H1 (cell line): ENCODE measurements around the gene PLEKHG4. TPM values are rescaled to one million over a fixed set of nuclear protein-coding genes. Genes with fewer than 3 reads are reported as not detected.

ENCODE experiments used
- CTCF ChIA-PET: fragments of 300-600 bp; sonication (Branson Sonifier 250); formaldehyde crosslinking; loops from one replicate; lab custom pipeline; 2021; ENCODE audit not compliant: partially characterized antibody; lab: Charles Lee
- POLR2A ChIA-PET: fragments of 300-600 bp; sonication (Branson Sonifier 250); formaldehyde crosslinking; loops from one replicate; lab custom pipeline; 2021; ENCODE audit warnings: inconsistent platforms; ENCODE audit not compliant: partially characterized antibody; lab: Charles Lee
- DNase-seq, 2 experiments: peaks; one replicate each; pipeline versions ENCODE4 v3.0.0 to v3.0.0-alpha.2; 2010 to 2022; ENCODE audit warnings: low spot score in 2 of 2, low read depth in 1 of 2, mixed read lengths in 1 of 2
- FAIRE-seq: peaks from 2 replicates; lab custom pipeline; 2011; peaks lifted over from hg19 to GRCh38; lab: Jason Lieb, UNC
- H2AFZ ChIP-seq: 2 replicates; pipeline ENCODE4 v1.8.1; 2012; ENCODE audit warnings: low read length, inconsistent platforms
- H2AK5ac ChIP-seq: 2 replicates; pipeline ENCODE4 v1.6.1; 2013; ENCODE audit warnings: low read depth, low read length
- H2BK120ac ChIP-seq: replicated peaks from 2 replicates; pipeline ENCODE3; 2013; ENCODE audit warnings: low read depth, low read length, inconsistent platforms
- H2BK12ac ChIP-seq: 2 replicates; pipeline ENCODE4 v1.6.1; 2013; ENCODE audit warnings: low read depth, low read length
- H2BK15ac ChIP-seq: 2 replicates; pipeline ENCODE4 v1.6.1; 2013; ENCODE audit warnings: low read length
- H2BK20ac ChIP-seq: 2 replicates; pipeline ENCODE4 v1.6.1; 2013; ENCODE audit warnings: low read length
- H2BK5ac ChIP-seq: 2 replicates; pipeline ENCODE4 v1.6.1; 2013; ENCODE audit warnings: low read depth, low read length
- H3K14ac ChIP-seq: 2 replicates; pipeline ENCODE4 v1.6.1; 2013; ENCODE audit warnings: inconsistent platforms; ENCODE audit not compliant: insufficient read length
- H3K18ac ChIP-seq: 2 replicates; pipeline ENCODE4 v1.6.1; 2013; ENCODE audit warnings: low read length; ENCODE audit errors: extremely low read depth
- H3K23ac ChIP-seq: 2 replicates; pipeline ENCODE4 v1.6.1; 2013; ENCODE audit warnings: inconsistent platforms; ENCODE audit not compliant: insufficient read length
- H3K23me2 ChIP-seq: 2 replicates; pipeline ENCODE4 v1.6.1; 2013; ENCODE audit warnings: low read depth, low read length
- H3K27ac ChIP-seq: 2 replicates; pipeline ENCODE4 v1.6.1; 2011; ENCODE audit warnings: low read depth, low read length, inconsistent platforms
- H3K27me3 ChIP-seq, 4 experiments: replicated peaks in 1 of 4; 1 replicate in 1 of 4; 2 replicates in 3 of 4; pipeline versions ENCODE4 v1.6.1 to v1.8.1; 2011 to 2013; ENCODE audit warnings: low read length in 3 of 4, mild to moderate bottlenecking in 3 of 4, inconsistent platforms in 2 of 4, mixed read lengths in 2 of 4, moderate library complexity in 1 of 4; ENCODE audit not compliant: control insufficient read depth in 3 of 4, insufficient read depth in 3 of 4; ENCODE audit errors: extremely low read depth in 1 of 4
- H3K36me3 ChIP-seq, 4 experiments: 2 replicates each; pipeline versions ENCODE4 v1.6.1 to v1.8.1; 2011 to 2013; ENCODE audit warnings: mild to moderate bottlenecking in 4 of 4, low read length in 3 of 4, moderate library complexity in 2 of 4, control low read depth in 1 of 4, inconsistent platforms in 1 of 4; ENCODE audit not compliant: insufficient read depth in 4 of 4, control insufficient read depth in 2 of 4
- H3K4ac ChIP-seq: replicated peaks from 2 replicates; pipeline ENCODE3; 2013; ENCODE audit warnings: low read length, low read depth, mixed read lengths, inconsistent platforms; ENCODE audit not compliant: insufficient read length
- H3K4me1 ChIP-seq, 4 experiments: replicated peaks in 1 of 4; 1 replicate in 1 of 4; 2 replicates in 3 of 4; pipeline versions ENCODE4 v1.6.1 to v1.8.1; 2011 to 2013; ENCODE audit warnings: low read length in 3 of 4, inconsistent platforms in 2 of 4, mixed read lengths in 1 of 4; ENCODE audit not compliant: insufficient read depth in 4 of 4, control insufficient read depth in 3 of 4
- H3K4me2 ChIP-seq, 2 experiments: 2 replicates each; pipeline versions ENCODE4 v1.6.1 to v1.8.1; 2011 to 2013; ENCODE audit warnings: low read depth in 2 of 2, low read length in 2 of 2, control low read depth in 1 of 2, inconsistent platforms in 1 of 2, mild to moderate bottlenecking in 1 of 2; ENCODE audit not compliant: insufficient read depth in 1 of 2
- H3K4me3 ChIP-seq, 4 experiments: fragments of 200-600, 300-600 bp in 1 of 4; sonication (generic), shearing (Covaris generic), sonication (Bioruptor Twin) in 1 of 4; 2 replicates each; pipeline versions ENCODE4 v1.5.1 to v1.8.1; 2011 to 2016; ENCODE audit warnings: low read length in 4 of 4, low read depth in 3 of 4, control low read depth in 2 of 4, inconsistent platforms in 2 of 4, mild to moderate bottlenecking in 2 of 4, mixed read lengths in 1 of 4, moderate library complexity in 1 of 4; ENCODE audit not compliant: insufficient read depth in 2 of 4; ENCODE audit errors: extremely low read depth in 1 of 4
- H3K56ac ChIP-seq: replicated peaks from 2 replicates; pipeline ENCODE3; 2013; ENCODE audit warnings: low read depth, mild to moderate bottlenecking, mixed read lengths, low read length, inconsistent platforms; ENCODE audit not compliant: insufficient read length
- H3K79me1 ChIP-seq: 2 replicates; pipeline ENCODE4 v1.6.1; 2013; ENCODE audit warnings: low read depth, low read length, control low read depth
- H3K79me2 ChIP-seq, 2 experiments: 2 replicates each; pipeline versions ENCODE4 v1.6.1 to v1.8.1; 2012 to 2013; ENCODE audit warnings: low read length in 2 of 2, mild to moderate bottlenecking in 2 of 2, inconsistent platforms in 1 of 2; ENCODE audit not compliant: insufficient read depth in 2 of 2, control insufficient read depth in 1 of 2
- H3K9ac ChIP-seq, 4 experiments: replicated peaks in 1 of 4; 1 replicate in 1 of 4; 2 replicates in 3 of 4; pipeline versions ENCODE4 v1.6.1 to v1.8.1; 2011 to 2013; ENCODE audit warnings: low read depth in 3 of 4, low read length in 3 of 4, control low read depth in 2 of 4, mild to moderate bottlenecking in 2 of 4, moderate library complexity in 2 of 4, inconsistent platforms in 1 of 4; ENCODE audit errors: extremely low read depth in 1 of 4
- H3K9me3 ChIP-seq, 2 experiments: 2 replicates each; pipeline versions ENCODE4 v1.6.1 to v1.8.1; 2012 to 2013; ENCODE audit warnings: mild to moderate bottlenecking in 2 of 2, moderate library complexity in 2 of 2, control low read depth in 1 of 2, inconsistent platforms in 1 of 2, low read depth in 1 of 2, low read length in 1 of 2, mixed read lengths in 1 of 2; ENCODE audit not compliant: insufficient read depth in 2 of 2
- H4K20me1 ChIP-seq, 2 experiments: replicated peaks in 1 of 2; 2 replicates each; pipeline versions ENCODE3 to v1.8.1; 2011 to 2013; ENCODE audit warnings: inconsistent platforms in 2 of 2, low read length in 2 of 2, mild to moderate bottlenecking in 1 of 2; ENCODE audit not compliant: insufficient read depth in 2 of 2, control insufficient read depth in 1 of 2
- H4K5ac ChIP-seq: 2 replicates; pipeline ENCODE4 v1.6.1; 2013; ENCODE audit warnings: low read length, low read depth, mixed read lengths, inconsistent platforms; ENCODE audit not compliant: insufficient read length
- H4K8ac ChIP-seq: 2 replicates; pipeline ENCODE4 v1.8.0; 2013; ENCODE audit warnings: mild to moderate bottlenecking, moderate library complexity, low read length, inconsistent platforms; ENCODE audit not compliant: insufficient read depth; ENCODE audit errors: extremely low read depth
- H4K91ac ChIP-seq: replicated peaks from 2 replicates; pipeline ENCODE3; 2013; ENCODE audit warnings: low read length, mixed read lengths, inconsistent platforms; ENCODE audit not compliant: insufficient read length
- BRCA1 ChIP-seq: IDR thresholded peaks from 2 replicates; pipeline ENCODE4 v1.6.1; 2012; ENCODE audit warnings: low read depth, low read length, improper control_type of control experiment
- SIRT6 ChIP-seq: IDR thresholded peaks from one replicate; pipeline ENCODE4 v1.7.1; 2012; ENCODE audit warnings: low read length, inconsistent platforms
- WGBS, 2 experiments: shearing (Covaris generic) in 1 of 2; methylation state at CpG; one replicate each; pipeline versions ENCODE4 v1.1.6 to v1.1.7; 2013 to 2015; ENCODE audit warnings: low lambda C conversion rate in 2 of 2, mixed read lengths in 2 of 2, inconsistent platforms in 1 of 2, low coverage in 1 of 2, missing lambda C conversion rate in 1 of 2; ENCODE audit not compliant: insufficient replicate concordance in 2 of 2, insufficient coverage in 1 of 2, insufficient read length in 1 of 2; ENCODE audit errors: extremely low coverage in 1 of 2, missing lambda C conversion rate in 1 of 2; 5-methylcytosine and 5-hydroxymethylcytosine counted together
- polyA plus RNA-seq, 7 experiments: library from polyadenylated mRNA; depleted of rRNA in 3 of 7; stranded (reverse) in 5 of 7; unstranded in 2 of 7; fragments of >200 nt in 5 of 7; fragments of 200-250 nt in 2 of 7; gene quantifications; 1 replicate in 5 of 7; 2 replicates in 1 of 7; 4 replicates in 1 of 7; pipeline versions ENCODE4 v1.2.1 to v1.2.3, GENCODE V29; 2011 to 2013; ENCODE audit warnings: missing spikeins in 2 of 7, mixed read lengths in 2 of 7
- total RNA-seq: library from RNA; stranded (reverse); fragmentation: NEBNext Ultra II Directional; extraction: Animal tissue kit (Norgen Biotek cat#: 25700); gene quantifications from 2 replicates; pipeline ENCODE4 v1.2.1, GENCODE V29; 2021

Gene PLEKHG4
- total and polyA plus RNA-seq, 2 of the 8 experiments (the other 6 are each of a cell fraction or from before 2014, with no cell fraction given), result 7.7 to 11.1 TPM

DNA sequence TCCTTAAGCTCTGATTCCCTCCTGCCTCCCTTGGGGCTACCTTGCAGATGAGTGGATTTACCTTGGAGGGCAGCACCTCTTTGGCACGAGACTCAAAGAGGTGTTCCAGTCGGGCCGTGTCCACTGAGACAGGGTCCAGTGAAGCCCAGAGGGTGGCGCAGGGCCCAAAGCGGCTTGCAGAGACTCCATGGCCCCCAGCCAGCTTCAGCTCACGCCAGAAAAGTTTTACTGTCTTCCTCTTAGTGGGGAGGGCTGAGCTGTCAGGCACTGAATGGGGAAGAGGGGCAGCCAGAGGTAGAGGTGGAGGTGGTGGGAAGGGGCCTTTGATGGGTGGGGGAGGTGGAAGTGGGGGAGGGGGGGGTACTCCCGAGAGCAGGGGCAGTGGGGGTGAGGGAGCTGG lies 45.7 kb upstream of the PLEKHG4 start:
- H3K79me1 ChIP-seq, result peaks cover 3% of the 10 kb centered on the region
- H4K20me1 ChIP-seq, result peaks cover 0 to 19% of the 10 kb centered on the region in 2 experiments
- no peak overlapping the region for H2BK5ac ChIP-seq
- H3K4me2 ChIP-seq, result no peak overlapping the region
- H3K18ac ChIP-seq, result no peak overlapping the region
- H3K4ac ChIP-seq, result no peak overlapping the region
- H3K27ac ChIP-seq, result no peak overlapping the region
- H4K91ac ChIP-seq, result no peak overlapping the region
- no peak overlapping the region for H3K23ac ChIP-seq
- H3K4me3 ChIP-seq, result no peak overlapping the region
- H3K4me1 ChIP-seq, result no peaks in the 10 kb centered on the region; a peak in 2 of 7 replicates
- ChIA-PET CTCF (interaction anchor here (0.6 to 2.0 kb wide), 6 partner anchors 13 to 265 kb away, joined by 3 to 5 read pairs (median 4); partner anchors contain the start of gene ELMO3), POLR2A (interaction anchor here (0.7 to 11.2 kb wide), 3 partner anchors 13 to 188 kb away, joined by 3 to 111 read pairs (median 3); partner anchors contain the start of genes FHOD1 and SLC9A5)
- H4K5ac ChIP-seq, result no peak overlapping the region
- no peaks in the 10 kb centered on the region for H3K79me2 ChIP-seq
- no peaks in the 10 kb centered on the region for H3K9me3 ChIP-seq
- no peak overlapping the region for H3K14ac ChIP-seq
- no peak overlapping the region for H2AK5ac ChIP-seq
- H3K36me3 ChIP-seq, result peaks cover 21 to 51% (median 42%) of the 10 kb centered on the region in 4 experiments; a peak in 7 of 8 replicates
- H4K8ac ChIP-seq, result no peak overlapping the region
- FAIRE-seq, result no peak
- no peak overlapping the region for H3K56ac ChIP-seq
- no peak overlapping the region for H2BK120ac ChIP-seq
- no peak overlapping the region for H3K9ac ChIP-seq
- H3K27me3 ChIP-seq, result no peaks in the 10 kb centered on the region
- H2AFZ ChIP-seq, result no peak overlapping the region
- no peak overlapping the region for H2BK12ac ChIP-seq
- H2BK20ac ChIP-seq, result no peak overlapping the region
- no peaks in the 10 kb centered on the region for H3K23me2 ChIP-seq
- 91% methylated on average over 6 of the region's 7 CpGs; no CpG with 5 or more reads in 1 of the 2 experiments for WGBS, 2 experiments
- no peak for DNase-seq
- H2BK15ac ChIP-seq, result no peak overlapping the region
- no peak for TF ChIP-seq BRCA1
- TF ChIP-seq SIRT6, result no peak
